ENCODE measurements around the gene PCDH9.

The PCDH9 gene

GRCh38 chr13:67259208-67259607 is 29.1 kb upstream of the PCDH9 start:
- no peak overlapping the region for H3K4me3 ChIP-seq (replicated peaks; ENCODE audit: low read depth, low read length)
- DNase-seq (ENCODE audit: extremely low read depth, low read depth), result no peak
- no peak for TF ChIP-seq CTCF (IDR thresholded peaks at IDR 0.05; ENCODE audit: low read depth, low read length, missing control alignments)

GRCh38 chr13:67258482-67258881 is 28.3 kb upstream of the PCDH9 start:
- no peak for DNase-seq (ENCODE audit: extremely low read depth, low read depth)
- H3K4me3 ChIP-seq (replicated peaks; ENCODE audit: low read depth, low read length), result no peak overlapping the region
- no peak for TF ChIP-seq CTCF (IDR thresholded peaks at IDR 0.05; ENCODE audit: low read depth, low read length, missing control alignments)

GRCh38 chr13:67238861-67239260 is 8.7 kb upstream of the PCDH9 start:
- DNase-seq (ENCODE audit: extremely low read depth, low read depth), result no peak
- no peak for TF ChIP-seq CTCF (IDR thresholded peaks at IDR 0.05; ENCODE audit: low read depth, low read length, missing control alignments)
- H3K4me3 ChIP-seq (replicated peaks; ENCODE audit: low read depth, low read length), result no peak overlapping the region

- DNase-seq (ENCODE audit: extremely low read depth, low read depth), result no peak
- H3K4me3 ChIP-seq (replicated peaks; ENCODE audit: low read depth, low read length), result no peak overlapping the region
- TF ChIP-seq CTCF (IDR thresholded peaks at IDR 0.05; ENCODE audit: low read depth, low read length, missing control alignments), result peak; percentile 31
These were observed 8.2 kb upstream of the PCDH9 start for GRCh38 chr13:67238277-67238859.

- no peak overlapping the region for H3K4me3 ChIP-seq (replicated peaks; ENCODE audit: low read depth, low read length)
- DNase-seq (ENCODE audit: extremely low read depth, low read depth), result no peak
- TF ChIP-seq CTCF (IDR thresholded peaks at IDR 0.05; ENCODE audit: low read depth, low read length, missing control alignments), result no peak
These were observed 5.1 kb upstream of the PCDH9 start for GRCh38 chr13:67235265-67235664.

- DNase-seq (ENCODE audit: extremely low read depth, low read depth), result no peak
- no peak overlapping the region for H3K4me3 ChIP-seq (replicated peaks; ENCODE audit: low read depth, low read length)
- TF ChIP-seq CTCF (IDR thresholded peaks at IDR 0.05; ENCODE audit: low read depth, low read length, missing control alignments), result no peak
These were observed 2.2 kb upstream of the PCDH9 start for GRCh38 chr13:67232384-67232783.

Data from HFF-Myc (cell line).